Glomerular visceral epithelial cell (primary cell): Measurements from ENCODE around the gene LATS2.

ENCODE experiments used
- DNase-seq: peaks from one replicate; pipeline ENCODE4 v3.0.0-alpha.2; 2016; ENCODE audit errors: extremely low spot score

The LATS2 gene

GRCh38 chr13:21061029-21061763 is at the start of gene LATS2:
Gene LATS2 (minus strand): TSS chr13:21061586. CDS start chr13:21046026, 15,560 bp downstream.
- peak; percentile 96 for DNase-seq

GRCh38 chr13:21109168-21109567 is 47.8 kb upstream of the LATS2 start:
- no peak for DNase-seq

- DNase-seq, result peak; percentile 40
These were observed 44.7 kb upstream of the LATS2 start for GRCh38 chr13:21106089-21106488.

- no peak for DNase-seq
These were observed 43.0 kb upstream of the LATS2 start for GRCh38 chr13:21104199-21105019.

- no peak for DNase-seq
These were observed 40.6 kb upstream of the LATS2 start for GRCh38 chr13:21101865-21102576.

DNA sequence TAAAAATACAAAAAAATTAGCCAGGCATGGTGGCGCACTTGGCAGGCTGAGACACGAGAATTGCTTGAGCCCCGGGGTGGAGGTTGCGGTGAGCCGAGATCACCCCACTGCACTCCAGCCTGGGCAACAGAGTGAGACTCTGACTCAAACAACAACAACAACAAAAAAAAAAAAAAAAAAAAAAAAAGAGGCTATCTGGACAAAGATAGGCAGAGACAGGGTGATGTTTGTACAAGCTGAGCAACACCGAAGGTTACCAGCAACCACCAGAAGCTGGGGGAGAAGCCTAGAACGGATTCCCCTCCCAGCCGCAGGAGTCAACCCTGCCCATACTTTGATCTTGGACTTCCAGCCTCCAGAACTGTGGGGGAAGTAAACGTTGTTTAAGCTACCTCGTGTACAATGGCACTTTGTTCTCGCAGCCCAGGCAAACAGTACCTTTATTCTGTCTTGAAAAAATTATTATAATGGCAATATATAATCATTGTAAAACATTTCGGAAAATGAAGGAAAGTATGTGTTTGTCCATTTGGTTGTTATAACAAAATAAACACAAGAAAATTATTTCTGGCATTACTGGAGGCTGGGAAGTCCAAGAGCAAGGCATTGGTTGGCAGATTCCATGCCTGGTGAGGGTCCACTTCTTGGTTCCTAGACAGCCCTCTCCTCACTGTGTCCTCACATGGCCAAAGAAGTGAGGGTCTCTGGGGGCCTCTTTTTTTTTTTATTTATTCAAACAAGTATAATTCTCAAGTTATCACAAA is 39.8 kb upstream of the LATS2 start:
- no peak for DNase-seq

DNA sequence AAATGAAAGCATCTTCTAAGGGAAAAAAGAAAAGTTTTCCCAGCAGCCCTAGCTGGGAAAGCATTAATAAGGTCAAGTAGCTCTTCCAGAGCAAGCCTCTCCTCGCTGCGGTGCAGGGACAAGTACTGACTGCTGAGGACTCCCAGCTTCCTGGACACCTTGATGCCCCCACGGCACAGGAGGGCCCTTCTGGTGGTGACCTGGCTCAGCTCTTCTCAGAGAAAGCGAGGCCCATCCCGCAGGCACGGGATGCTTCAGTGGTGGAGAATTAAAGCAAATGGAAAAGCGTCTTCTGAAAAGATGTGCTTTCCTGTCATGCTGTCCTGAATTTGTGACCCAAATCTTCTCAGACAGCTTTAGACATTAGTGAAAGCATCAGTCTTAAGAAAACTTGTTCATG is 38.8 kb upstream of the LATS2 start:
- DNase-seq, result no peak

GRCh38 chr13:21095311-21095710 is 33.9 kb upstream of the LATS2 start:
- DNase-seq, result no peak

DNA sequence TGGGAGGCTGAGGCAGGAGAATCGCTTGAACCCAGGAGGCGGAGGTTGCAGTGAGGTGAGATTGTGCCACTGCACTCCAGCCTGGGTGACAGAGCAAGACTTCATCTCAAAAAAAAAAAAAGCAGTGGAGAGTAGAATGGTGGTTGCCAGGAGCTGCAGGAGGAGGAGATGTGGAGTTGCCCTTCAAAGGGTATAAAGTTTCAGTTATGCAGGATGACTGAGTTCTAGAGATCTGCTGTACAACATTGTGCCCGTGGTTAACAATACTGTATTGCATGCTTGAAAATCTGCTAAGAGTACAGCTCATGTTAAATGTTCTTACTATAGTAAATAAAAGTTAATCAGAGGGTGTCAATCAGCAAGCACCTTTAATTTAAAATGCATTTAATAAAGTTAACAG is 28.4 kb upstream of the LATS2 start:
- DNase-seq, result no peak

GRCh38 chr13:21088534-21088933 is 27.1 kb upstream of the LATS2 start:
- DNase-seq, result no peak

DNA sequence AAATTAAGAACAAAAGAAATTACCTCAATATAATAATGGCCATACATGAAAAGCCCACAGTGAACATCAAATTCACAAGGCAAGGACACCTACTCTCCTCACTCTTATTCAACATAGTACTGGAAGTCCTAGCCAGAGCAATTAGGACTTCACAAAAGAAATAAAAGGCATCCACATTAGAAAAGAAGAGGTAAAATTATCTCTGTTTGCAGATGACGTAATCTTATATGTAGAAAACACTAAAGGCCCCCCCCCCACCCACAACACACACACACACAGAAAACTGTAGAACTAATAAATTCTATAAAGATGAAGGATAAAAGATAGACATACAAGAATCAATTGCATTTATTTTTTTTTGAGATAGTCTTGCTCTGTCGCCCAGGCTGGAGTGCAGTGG is 25.5 kb upstream of the LATS2 start:
- no peak for DNase-seq

DNA sequence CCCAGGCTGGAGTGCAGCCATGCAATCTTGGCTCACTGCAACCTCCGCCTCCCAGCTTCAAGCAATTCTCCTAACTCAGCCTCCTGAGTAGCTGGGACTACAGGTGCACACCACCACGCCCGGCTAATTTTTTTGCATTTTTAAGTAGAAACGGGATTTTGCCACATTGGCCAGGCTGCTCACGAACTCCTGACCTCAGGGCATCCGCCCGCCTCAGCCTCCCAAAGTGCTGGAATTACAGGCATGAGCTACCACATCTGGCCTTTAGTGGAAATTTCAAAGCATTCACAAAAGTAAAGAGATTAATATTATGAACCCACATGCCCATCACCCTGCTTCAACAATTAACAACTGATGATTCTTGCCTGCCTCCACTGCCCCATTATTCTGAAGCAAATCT is 20.5 kb upstream of the LATS2 start:
- DNase-seq, result no peak

GRCh38 chr13:21080593-21080891 is 19.2 kb upstream of the LATS2 start:
- DNase-seq, result no peak

- DNase-seq, result peak; percentile 86
These were observed 18.6 kb upstream of the LATS2 start for GRCh38 chr13:21079761-21080592.

- DNase-seq, result no peak
These were observed 17.8 kb upstream of the LATS2 start for GRCh38 chr13:21079221-21079620.

- DNase-seq, result no peak
These were observed 17.1 kb upstream of the LATS2 start for GRCh38 chr13:21078501-21078900.

- DNase-seq, result no peak
These were observed 16.5 kb upstream of the LATS2 start for GRCh38 chr13:21077788-21078353.

- DNase-seq, result no peak
These were observed 15.8 kb upstream of the LATS2 start for GRCh38 chr13:21077076-21077787.

- no peak for DNase-seq
These were observed 14.9 kb upstream of the LATS2 start for GRCh38 chr13:21076253-21076652.
